Activated CD4-positive, alpha-beta T cell treated with anti-CD3 and anti-CD28 coated beads for 4 hours (primary cell): ENCODE data around the gene EPB41L3.
"Not testable (repeated sequence)": the region's sequence is repeated elsewhere in the genome, so short reads cannot be mapped to it uniquely, and the experiment has no call there.

Experiments
- DNase-seq, 2 donors: peaks; one replicate each; pipeline ENCODE4 v3.0.0-alpha.2; 2020

EPB41L3 gene

DNA sequence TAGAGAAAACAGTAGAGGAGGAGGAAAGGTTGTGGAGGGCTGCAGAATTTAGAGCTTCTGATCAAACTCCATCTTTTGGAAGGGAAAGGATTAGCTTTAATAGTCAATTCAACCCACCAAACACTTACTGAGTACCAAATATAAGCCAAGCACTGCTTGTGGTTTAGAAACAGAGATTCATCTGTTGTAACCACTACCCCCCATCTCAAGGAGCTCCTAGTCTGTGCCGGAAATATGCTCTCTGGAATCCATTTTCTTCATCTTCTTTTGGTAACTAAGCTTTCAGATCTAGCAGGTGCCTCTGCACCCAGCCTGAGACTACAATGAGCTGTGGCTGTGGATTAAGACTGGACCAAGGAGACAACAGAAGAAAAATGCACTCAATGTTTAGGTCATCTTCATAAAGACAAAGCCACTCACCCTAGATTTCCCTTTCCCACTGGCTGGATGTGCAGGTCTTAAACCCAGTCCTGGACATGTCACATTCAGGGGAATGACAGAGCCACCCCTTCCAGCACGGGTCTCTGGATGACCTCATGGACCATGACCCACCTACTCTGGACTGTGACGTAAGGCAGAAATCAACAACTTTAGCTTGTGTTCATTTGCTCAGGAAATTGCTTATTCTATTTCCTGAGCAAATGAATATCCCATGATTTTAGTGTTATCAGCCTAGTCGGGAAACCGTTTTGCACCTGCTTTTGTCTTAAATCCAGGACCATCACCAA lies 52.9 kb downstream of the EPB41L3 start:
- no peak for DNase-seq

DNA sequence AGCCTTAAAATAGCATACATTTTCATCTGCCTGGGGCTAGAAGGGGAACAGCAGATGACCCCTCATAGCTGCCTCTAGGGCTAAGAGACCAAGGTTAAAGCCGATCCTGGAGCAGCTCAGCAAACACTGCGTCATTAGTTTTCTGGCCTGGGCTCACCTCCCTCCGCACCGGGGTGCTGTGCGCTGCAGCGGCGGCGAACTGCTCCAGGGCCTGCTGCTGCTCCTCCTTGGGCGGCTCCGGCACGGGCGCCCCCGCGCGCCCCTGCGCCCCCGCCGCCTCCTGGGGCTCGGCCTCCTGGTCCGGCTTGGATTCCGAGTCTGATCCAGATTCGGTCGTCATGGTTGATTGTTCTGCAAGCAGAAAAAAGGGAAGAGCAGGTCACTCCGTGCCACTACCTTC lies 55.0 kb downstream of the EPB41L3 start:
- no peak for DNase-seq

DNA sequence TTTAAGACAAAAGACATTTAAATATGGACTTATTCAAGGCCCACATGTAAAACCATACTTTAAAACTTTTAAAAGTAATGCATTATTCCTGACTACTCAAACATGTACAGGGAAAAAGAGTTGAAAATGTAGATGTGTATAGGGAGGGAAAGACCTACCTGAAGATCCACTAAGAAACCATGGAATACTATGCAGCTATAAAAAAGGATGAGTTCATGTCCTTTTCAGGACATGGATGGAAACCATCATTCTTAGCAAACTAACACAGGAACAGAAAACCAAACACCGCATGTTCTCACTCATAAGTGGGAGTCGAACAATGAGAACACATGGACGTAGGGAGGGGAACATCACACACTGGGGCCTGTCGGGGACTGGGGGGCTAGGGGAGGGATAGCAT lies 55.8 kb downstream of the EPB41L3 start:
- not testable (repeated sequence) for DNase-seq

DNA sequence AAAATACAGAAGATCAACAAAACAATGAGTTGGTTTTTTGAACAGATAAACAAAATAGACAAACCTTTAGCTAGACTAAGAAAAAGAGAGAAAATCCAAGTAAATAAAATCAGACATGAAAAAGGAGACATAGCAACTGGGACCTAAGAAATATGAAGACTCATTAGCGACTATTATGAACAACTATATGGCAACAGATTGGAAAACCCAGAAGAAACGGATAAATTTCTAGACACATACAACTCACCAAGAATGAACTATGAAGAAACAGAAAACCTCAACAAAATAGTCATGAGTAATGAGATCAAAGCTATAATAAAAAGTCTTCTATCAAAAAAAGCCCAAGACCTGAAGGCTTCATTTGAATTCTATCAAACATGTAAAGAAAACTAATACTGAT lies 59.3 kb downstream of the EPB41L3 start:
- DNase-seq, result no peak

DNA sequence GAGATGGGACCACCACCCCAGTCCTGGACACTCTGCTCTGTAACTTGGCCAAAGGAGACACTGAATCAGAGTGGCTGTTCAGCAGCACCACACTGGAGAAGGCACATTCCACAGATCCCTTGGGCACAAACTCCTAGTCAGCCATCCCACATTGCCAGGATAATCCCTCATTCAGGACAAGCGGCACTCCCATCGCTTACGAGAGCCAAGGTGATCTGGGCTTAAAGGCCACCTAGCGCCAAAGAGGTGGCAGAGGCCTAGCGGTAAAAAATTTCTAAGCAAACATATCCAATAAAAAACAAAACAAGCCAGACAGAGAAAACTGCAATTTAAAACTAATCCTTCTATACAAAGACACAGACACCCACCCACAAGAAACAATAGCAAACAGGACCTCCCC lies 62.2 kb downstream of the EPB41L3 start:
- no peak for DNase-seq

DNA sequence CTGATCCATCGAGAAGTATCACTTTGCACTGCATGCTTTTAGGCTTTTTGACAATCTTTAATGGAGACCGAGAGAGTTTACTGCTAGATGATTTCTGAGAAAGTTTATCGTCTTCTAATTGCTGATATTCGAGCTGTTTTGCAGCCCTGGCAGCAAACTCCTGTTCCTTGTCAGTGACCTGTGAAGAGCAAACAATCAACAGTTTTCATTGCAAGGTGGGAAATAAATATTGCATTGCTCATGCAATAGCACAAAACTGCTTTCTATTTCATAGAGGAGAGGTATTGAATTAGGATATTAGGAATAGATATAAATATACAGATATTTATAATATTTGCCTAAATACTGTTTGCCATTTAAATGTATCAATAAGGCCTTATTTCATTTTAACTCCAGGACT lies 65.5 kb downstream of the EPB41L3 start:
- DNase-seq, result no peak

DNA sequence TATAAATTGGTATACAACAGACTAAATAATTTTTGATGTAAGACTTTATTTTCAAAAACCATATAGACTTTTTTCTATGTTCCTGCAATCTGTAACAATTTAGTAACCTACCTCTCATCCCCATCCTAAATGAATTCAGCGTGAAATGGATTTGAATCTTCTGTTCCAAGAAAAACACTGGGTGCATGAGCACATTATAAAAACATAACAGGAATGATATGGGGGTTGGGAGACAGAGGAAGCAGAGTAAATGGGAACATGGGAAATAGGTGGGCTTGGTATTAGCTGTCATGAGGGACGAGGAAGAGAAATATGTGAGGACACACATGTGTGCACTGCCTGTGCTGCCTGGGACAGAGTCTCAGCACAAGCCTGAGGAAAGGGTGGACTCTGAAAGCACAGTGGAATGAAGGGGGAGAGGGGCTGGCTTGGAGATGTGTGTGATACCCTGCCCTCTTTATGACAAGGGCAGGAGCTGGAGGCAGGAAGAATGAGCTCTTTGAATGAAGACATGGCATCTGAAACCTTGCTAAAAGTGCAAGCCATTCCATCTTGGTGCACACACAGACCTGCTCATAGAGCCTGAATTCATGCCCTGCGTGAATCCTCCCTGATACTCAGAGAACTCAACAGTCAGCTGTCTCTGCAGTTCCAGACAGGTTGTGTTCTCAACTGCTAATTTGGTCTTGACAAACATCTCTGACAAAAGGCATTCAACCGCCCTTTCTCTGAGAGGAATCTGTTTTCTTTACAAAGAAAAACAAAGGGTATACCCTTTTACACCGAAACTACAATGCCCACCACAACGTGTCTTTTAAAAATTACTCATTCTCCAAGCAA lies 66.6 kb downstream of the EPB41L3 start:
- DNase-seq, result no peak

DNA sequence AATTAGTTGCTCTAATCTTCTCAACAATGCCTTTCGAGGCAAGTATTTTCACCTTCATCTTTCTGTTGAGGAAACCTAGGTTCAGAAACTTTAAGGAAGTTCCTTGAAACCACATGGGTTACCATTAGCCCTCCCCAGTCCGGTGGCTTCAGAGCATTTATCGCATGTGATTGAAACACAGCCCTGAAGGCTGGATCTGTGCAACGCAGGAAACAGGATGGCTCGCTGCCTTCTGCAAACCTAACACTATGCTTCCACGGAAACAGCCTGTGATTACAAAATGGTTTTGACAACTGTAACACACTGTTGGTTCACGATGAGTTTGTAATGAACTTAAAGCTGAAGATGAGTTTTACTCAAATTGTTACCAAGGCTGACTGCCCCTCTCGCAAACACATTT lies 68.5 kb downstream of the EPB41L3 start:
- no peak for DNase-seq

DNA sequence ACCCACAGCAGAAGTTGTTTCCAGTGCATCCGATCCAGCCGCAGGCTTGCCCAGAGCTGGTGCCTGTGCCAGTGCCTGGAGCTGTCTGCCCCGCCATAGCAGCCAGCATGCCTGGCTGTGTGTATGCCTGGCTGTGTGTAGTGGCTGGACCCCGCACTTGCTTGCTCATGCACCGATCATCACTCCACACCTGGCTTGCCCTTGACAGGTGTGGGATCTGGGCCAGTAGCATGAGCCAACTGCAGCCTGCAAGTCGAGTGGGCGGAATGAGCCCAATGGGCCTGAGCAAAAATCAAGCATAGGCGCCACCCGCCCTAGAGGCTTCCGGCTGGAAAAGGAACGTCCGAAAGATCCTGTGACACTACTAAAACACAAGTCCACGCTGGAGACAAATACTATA lies 74.5 kb downstream of the EPB41L3 start:
- no peak for DNase-seq

DNA sequence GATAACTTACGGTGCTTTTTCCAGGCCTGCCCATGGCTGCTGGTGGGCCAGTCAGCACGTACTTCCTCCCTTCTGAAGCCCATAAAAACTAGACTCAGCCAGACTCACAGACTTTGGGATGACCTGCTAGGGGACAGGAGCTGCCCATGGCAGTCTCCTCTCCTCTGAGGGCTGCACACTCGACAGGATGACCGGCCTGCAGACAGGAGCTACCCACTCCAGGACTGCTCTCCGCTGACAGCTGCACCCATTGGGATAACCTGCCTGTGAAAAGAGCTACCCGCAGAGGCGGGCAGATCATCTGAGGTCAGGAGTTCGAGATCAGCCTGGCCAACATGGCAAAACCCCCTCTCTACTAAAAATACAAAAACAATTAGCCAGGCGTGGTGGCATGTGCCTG lies 75.4 kb downstream of the EPB41L3 start:
- DNase-seq, result no peak

DNA sequence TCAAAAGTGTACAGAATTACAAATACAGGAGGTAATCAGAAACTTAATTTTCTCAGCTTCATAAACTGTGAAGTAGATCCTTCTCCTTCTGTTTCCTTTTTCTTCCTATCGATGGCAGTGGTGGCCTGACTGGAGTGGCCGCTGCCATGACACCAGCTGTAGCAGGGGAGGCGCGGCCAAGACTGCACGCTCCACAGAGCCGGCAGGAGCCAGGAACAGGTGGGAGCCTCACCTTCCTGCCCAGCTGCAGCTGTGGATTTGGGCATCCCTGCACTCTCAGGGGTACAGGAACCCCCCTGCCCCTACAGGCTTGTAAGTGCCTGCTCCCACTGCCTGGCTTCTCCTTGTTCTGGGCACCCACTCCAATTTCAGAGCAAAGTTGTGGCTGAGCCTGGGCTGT lies 76.1 kb downstream of the EPB41L3 start:
- DNase-seq, result no peak

DNA sequence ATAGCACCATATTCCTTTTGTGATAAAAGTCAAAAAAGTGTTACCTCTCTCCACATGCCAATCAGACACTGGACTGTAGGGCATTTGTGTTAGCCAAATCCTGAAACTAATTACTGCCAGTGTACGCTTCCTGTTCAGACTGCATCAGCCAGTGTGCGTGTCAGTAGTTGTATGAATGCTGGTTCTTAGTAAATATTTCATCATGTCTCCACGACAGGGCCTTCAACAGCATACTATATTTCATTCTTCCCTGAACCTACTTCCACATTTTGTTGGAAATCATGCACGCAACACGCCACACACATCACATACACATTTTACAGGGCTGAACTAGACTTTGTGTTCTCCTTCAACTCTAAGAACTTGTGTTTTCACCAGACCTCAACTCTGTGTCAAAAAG lies 77.5 kb downstream of the EPB41L3 start:
- DNase-seq, result no peak

DNA sequence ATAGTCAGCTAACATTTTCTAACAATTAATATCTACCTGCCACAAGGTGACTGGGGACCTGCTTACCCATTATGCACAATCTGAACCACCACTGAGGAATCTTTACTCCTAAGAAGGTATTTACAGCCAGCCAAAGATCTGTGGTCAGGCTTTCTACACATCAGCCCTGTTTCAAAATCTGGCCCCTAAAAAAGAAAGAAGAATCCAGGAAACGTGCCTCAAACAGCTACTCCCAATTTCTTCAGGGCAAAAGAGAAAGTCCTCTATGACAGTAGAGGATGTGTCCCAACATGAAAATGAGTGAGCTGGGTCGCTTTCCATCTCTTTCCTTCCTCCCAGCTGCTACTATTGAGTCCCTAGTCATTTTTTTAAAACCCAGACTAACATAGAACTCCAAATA lies 79.5 kb downstream of the EPB41L3 start:
- no peak for DNase-seq

DNA sequence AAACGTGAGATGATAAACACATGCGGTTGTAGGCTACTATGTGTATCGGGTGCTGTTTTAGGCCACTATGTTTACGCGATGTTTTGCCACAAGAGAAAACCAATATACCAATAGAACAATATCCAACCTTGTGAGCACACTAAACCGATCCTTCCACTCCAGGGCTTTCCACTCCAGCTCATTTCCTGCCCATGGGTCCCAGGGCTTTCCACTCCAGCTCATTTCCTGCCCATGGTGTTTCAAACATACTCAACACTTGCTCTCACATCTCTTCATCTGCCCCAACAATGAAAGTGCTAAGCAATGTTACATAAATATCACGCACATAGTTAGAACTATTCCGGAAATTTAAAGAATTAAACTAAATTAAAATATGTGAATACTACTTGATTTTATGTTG lies 80.0 kb downstream of the EPB41L3 start:
- DNase-seq, result no peak

DNA sequence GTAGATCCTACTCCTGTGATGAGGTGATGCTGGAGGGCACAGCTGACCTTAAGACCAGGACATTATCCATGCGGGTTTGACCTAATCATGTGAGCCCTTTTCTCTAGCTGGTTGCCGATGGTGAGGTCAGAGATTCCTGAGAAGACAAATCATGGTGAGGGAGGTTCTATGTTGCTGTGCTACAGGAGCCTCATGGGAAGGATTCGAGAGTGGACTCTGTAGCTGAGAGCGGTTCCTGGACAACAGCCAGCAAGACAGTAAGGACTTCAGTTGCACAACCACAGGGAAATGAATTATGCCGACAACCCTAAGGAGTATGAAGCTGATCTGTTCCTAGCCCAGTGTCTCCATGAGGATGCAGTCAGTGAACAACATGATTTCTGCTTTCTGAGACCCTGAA lies 80.4 kb downstream of the EPB41L3 start:
- no peak for DNase-seq

DNA sequence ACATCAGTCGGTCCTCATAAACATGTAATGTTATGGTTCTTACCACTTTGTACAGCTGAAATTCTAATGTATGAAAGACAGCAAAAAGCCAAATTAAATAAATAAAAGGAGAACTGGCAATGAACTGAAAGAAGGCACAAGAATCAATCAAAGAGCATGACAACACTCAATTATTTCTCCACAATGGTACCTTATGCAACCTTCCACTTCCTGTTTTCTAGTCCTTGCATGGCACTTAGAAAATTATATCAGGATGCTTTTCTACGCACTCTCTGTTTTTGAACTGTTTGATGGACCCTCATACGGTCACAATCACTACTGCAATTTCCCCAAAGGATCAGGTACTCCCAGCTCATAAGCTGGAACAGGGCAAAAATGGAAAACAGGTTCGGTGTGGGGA lies 81.6 kb downstream of the EPB41L3 start:
- no peak for DNase-seq

DNA sequence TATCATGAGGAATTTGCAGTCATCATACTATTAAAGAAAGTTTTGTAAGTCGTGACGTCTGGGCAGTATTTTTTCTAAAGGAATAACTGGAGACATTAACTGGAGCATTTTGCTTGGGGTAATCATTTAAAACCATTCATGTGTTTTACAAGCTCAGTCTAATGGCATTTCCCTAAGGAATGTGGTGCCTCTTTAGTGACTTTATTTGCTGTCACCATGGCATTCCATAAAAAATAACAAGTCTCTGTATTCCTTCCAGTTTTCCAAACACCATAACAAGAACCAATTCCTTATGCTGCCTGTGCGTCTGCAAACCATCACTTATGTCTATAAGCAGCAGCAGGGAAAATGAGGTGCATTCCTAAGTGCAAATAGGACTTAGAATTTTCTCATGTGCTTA lies 82.8 kb downstream of the EPB41L3 start:
- no peak for DNase-seq

DNA sequence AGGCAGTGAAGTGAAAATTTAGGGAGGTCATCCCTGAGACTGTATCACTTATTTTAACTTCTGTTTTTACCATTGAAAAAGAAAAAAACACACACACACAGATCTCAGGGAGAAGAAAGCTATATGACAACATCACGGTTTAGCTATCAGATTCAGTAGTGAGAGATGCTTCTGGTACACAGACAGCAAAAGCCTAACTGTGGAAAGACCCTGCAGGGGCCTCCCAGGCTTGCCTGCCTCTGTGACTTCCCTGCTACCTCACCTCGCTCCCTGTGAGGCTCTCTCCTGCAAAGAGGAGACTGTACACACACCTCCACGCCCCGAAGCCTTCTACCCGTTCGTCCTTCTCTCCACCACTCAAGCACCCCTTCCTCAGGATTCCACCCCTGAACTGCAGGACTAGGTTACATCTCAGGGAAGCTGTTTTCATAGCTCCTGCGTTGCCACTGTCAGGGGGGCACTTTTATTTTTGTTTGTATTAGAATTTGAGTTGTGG lies 86.3 kb downstream of the EPB41L3 start:
- no peak for DNase-seq

DNA sequence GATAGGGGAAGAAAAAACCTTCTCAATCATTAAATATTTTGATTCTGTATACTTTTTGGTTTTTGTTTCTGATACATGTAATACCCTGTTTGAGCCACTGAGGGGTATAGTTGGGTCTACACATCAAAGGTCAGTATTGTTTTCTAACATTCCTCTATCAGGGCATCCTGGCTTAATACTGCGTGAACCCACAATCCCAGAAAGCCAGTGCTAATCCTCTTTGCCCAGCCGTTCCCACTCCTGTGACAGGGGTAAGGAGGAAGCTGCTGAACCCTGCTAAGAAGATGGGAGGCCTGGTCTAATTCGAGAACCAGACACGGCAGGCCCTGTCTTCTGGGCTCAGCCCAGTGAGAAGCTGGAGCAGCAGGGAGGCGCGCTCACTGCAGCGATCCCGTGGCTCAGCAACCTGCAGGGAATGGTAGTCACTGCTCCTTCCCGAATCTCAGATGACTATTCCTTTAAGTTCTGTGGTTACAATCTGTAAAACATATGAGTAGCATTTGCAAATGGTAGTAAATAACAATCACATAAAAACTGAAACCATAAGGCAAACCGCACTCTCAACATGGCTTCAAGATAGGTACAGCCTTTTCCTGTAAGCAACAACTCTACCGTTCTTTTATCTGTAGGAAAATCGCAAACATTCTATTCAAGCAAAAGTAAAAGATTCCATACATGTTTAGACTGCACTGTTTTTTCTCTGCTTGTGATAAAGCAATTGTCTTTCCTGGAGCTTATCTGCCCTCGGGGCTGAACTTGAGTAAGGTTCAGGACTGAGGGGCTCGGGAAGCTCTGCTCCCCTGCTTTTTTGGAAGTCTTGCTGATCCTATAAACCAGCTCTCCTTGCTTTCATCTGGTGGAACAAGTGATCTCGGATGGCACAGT lies 87.0 kb downstream of the EPB41L3 start:
- DNase-seq, result no peak

DNA sequence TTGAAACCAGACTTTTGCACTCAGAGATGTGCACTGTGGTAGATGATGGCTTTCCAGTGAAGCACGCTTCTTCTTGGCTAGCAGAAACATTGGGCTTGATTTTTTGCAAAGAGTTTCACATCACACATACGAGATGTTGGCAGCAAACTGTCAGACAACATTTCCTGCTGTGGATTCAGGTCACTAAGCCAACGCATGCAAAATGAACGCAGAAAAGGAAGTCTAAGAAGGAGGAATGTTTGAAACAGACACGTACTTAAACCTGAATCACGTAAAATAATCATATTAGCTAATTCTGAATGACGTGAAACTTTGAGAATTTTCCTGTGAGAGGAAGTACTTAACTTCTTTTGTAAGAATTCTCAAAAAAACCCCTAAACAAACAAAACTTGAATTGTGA lies 88.1 kb downstream of the EPB41L3 start:
- DNase-seq, result no peak

DNA sequence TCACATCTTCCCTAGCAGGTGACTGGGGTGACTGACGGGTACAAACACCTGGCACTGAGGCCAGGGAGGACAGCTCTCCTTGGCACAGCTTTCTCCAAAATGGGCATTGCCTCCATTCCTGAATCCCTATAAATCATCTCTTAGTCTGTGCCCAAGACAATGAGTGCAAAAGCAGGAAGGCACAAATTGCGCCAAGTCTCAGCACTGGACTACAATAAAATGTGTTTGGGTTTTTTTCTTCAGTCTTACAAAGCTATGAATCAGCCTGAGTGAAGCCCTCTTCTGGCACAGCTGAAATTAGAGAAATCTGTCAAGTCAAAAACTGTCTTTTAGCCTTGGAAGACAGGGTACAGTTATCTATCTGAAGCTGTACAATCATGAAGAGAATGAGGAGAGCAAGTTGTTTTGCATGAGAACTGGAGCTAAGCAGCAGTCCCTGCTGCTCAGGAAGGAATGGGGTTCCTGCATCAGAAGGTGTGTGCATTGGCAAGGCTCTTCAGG lies 90.8 kb downstream of the EPB41L3 start:
- DNase-seq, result no peak

DNA sequence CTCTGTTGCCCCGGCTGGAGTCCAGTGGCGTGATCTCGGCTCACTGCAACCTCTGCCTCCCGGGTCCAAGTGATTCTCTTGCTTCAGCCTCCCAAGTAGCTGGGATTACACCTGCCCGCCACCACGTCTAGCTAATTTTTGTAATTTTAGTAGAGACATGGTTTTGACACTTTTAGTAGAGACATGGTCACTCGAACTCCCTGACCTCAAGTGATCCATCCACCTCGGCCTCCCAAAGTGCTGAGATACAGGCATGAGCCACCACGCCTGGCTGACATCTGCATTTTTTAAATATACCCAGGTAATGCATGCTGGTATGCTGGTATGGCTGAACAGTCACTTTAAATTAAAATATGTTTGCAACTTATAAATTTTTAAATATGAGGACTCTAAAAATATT lies 91.9 kb downstream of the EPB41L3 start:
- DNase-seq, result no peak

DNA sequence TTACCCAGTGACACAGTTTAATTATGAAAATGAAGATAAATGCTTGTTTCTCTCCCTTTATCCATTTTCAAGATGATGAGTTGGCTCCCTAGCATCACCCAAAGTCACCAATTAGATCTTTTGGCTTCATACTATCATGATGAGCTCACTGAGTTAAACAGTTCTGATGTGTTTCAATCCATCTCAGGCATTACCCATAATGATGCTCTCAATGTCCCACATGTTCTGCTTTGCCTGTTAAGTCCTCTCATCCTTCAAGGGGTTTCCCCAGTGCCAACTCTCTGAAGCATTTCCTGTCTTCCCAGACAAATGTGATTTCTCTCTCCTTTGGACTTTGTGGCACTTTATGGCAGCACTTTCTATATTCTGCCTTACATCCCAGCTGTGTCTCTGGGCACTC lies 92.6 kb downstream of the EPB41L3 start:
- DNase-seq, result no peak
